Peyer's patch (tissue), 4 donors: ENCODE measurements around the gene IL3. TPM values are rescaled to one million over a fixed set of nuclear protein-coding genes. Genes with fewer than 3 reads are reported as not detected.
A peak's percentile ranks its signal among the peaks of the same experiment; 100 is the strongest.
"Not testable (repeated sequence)": the region's sequence is repeated elsewhere in the genome, so short reads cannot be mapped to it uniquely, and the experiment has no call there.

Experiments used
- DNase-seq, 3 donors: peaks; one replicate each; pipeline ENCODE4 v3.0.0-alpha.2; 2017 to 2019
- H3K27ac ChIP-seq, 4 donors: fragments of 200-600 bp; sonication (generic); one replicate each; pipeline ENCODE4 v1.5.1; 2016 to 2019
- H3K27me3 ChIP-seq, 2 donors: fragments of 200-600 bp; sonication (generic); one replicate each; pipeline ENCODE4 v1.5.1; 2019
- H3K36me3 ChIP-seq, 3 donors: fragments of 200-600 bp; sonication (generic); one replicate each; pipeline ENCODE4 v1.5.1; 2016 to 2019
- H3K4me1 ChIP-seq, 4 donors: fragments of 200-600 bp; sonication (generic); one replicate each; pipeline ENCODE4 v1.5.1; 2016 to 2019
- H3K4me3 ChIP-seq, 4 donors: fragments of 200-600 bp; sonication (generic); 1 replicate in 3 of 4; 2 replicates in 1 of 4; pipeline ENCODE4 v1.5.1; 2016 to 2019; ENCODE audit warnings: mild to moderate bottlenecking in 1 of 4
- H3K9me3 ChIP-seq, 4 donors: fragments of 200-600 bp; sonication (generic); one replicate each; pipeline ENCODE4 v1.5.1; 2016 to 2019; ENCODE audit warnings: mild to moderate bottlenecking in 1 of 4
- CTCF ChIP-seq, 6 experiments: fragments of 450-650 bp in 4 of 6; fragments of 200-600 bp in 2 of 6; sonication (generic) in 1 of 6; IDR thresholded peaks; one replicate each; pipeline ENCODE4 v1.5.1; 2017 to 2019; ENCODE audit warnings: antibody characterized with exemption in 6 of 6, mild to moderate bottlenecking in 3 of 6, moderate library complexity in 1 of 6
- POLR2A ChIP-seq, 2 donors: fragments of 450-650 bp; IDR thresholded peaks; one replicate each; pipeline ENCODE4 v1.5.1; 2017; ENCODE audit warnings: antibody characterized with exemption in 2 of 2, mild to moderate bottlenecking in 2 of 2, moderate library complexity in 2 of 2
- total RNA-seq, 4 donors: library from RNA; depleted of rRNA; stranded (reverse); fragments of >200 nt; gene quantifications; one replicate each; pipeline ENCODE4 v1.1.0, GENCODE V29; 2016

IL3 gene
- total RNA-seq, 4 donors from 2014 or later, result not detected

- TF ChIP-seq POLR2A (IDR thresholded peaks at IDR 0.05), result no peak
- peak in 1 of 6 experiments; percentile 19 for TF ChIP-seq CTCF (IDR thresholded peaks at IDR 0.05)
- peak in 2 of 3 donors; percentile 72 to 77 for DNase-seq
- no peaks in the 10 kb centered on the region for H3K9me3 ChIP-seq
- H3K27me3 ChIP-seq, result no peaks in the 10 kb centered on the region
- H3K27ac ChIP-seq, result peak overlapping the region; percentile 64 to 82 (median 74)
- no peaks in the 10 kb centered on the region for H3K36me3 ChIP-seq
- H3K4me3 ChIP-seq, result no peak overlapping the region
- peaks cover 0 to 26% (median 17%) of the 10 kb centered on the region in 4 donors for H3K4me1 ChIP-seq
Observed at GRCh38 chr5:132103332-132103951, 43.0 kb downstream of the IL3 start.

- H3K4me1 ChIP-seq, result peaks cover 0 to 26% (median 17%) of the 10 kb centered on the region in 4 donors
- TF ChIP-seq CTCF (IDR thresholded peaks at IDR 0.05) (no peak), POLR2A (IDR thresholded peaks at IDR 0.05) (no peak)
- peak overlapping the region in 3 of 4 donors; percentile 73 to 82 (median 74) for H3K27ac ChIP-seq
- DNase-seq, result peak in 1 of 3 donors; percentile 47
- H3K4me3 ChIP-seq, result no peak overlapping the region
- H3K36me3 ChIP-seq, result no peaks in the 10 kb centered on the region
- no peaks in the 10 kb centered on the region for H3K9me3 ChIP-seq
- no peaks in the 10 kb centered on the region for H3K27me3 ChIP-seq
Observed at GRCh38 chr5:132103969-132104391, 43.5 kb downstream of the IL3 start.

- Histone ChIP-seq H3K9me3 (no peaks in the 10 kb centered on the region), H3K27me3 (no peaks in the 10 kb centered on the region), H3K4me1 (peaks cover 0 to 26% (median 17%) of the 10 kb centered on the region in 4 donors), H3K36me3 (no peaks in the 10 kb centered on the region), H3K27ac (peak overlapping the region in 1 of 4 donors; percentile 13), H3K4me3 (no peak overlapping the region)
- no peak for DNase-seq
- TF ChIP-seq CTCF (IDR thresholded peaks at IDR 0.05) (no peak), POLR2A (IDR thresholded peaks at IDR 0.05) (no peak)
Observed at GRCh38 chr5:132104556-132104955, 44.1 kb downstream of the IL3 start.

GRCh38 chr5:132105688-132106087 lies 45.2 kb downstream of the IL3 start:
- Histone ChIP-seq H3K4me3 (no peak overlapping the region), H3K27ac (no peak overlapping the region), H3K9me3 (no peaks in the 10 kb centered on the region), H3K4me1 (peaks cover 0 to 25% (median 16%) of the 10 kb centered on the region in 4 donors), H3K36me3 (no peaks in the 10 kb centered on the region), H3K27me3 (no peaks in the 10 kb centered on the region)
- DNase-seq, result no peak
- TF ChIP-seq POLR2A (IDR thresholded peaks at IDR 0.05) (no peak), CTCF (IDR thresholded peaks at IDR 0.05) (no peak)

GRCh38 chr5:132108495-132108894 lies 48.0 kb downstream of the IL3 start:
- H3K9me3 ChIP-seq, result not testable (repeated sequence)

GRCh38 chr5:132108957-132109356 lies 48.5 kb downstream of the IL3 start:
- H3K36me3 ChIP-seq, H3K4me1 ChIP-seq, H3K4me3 ChIP-seq, DNase-seq, H3K27ac ChIP-seq, H3K27me3 ChIP-seq, H3K9me3 ChIP-seq: not testable (repeated sequence)

More at GRCh38 chr5:132108495-132108894, 48.0 kb downstream of the IL3 start:
- not testable (repeated sequence) for DNase-seq, H3K36me3 ChIP-seq, H3K27ac ChIP-seq, H3K4me1 ChIP-seq, H3K27me3 ChIP-seq, H3K4me3 ChIP-seq
